ENCODE results near the gene BSPRY.

Gene BSPRY

GRCh38 chr9:113319054-113319453, 30.3 kb upstream of the BSPRY start:
- H3K36me3 ChIP-seq (ENCODE audit: insufficient read depth, low read length), result peaks cover 8% of the 10 kb centered on the region

GRCh38 chr9:113320051-113320450, 29.3 kb upstream of the BSPRY start:
- no peaks in the 10 kb centered on the region for H3K9me3 ChIP-seq (ENCODE audit: low read length)
- H3K27me3 ChIP-seq (ENCODE audit: insufficient read depth, low read length), result no peaks in the 10 kb centered on the region
- peaks cover 8% of the 10 kb centered on the region for H3K36me3 ChIP-seq (ENCODE audit: insufficient read depth, low read length)
- H2AFZ ChIP-seq (ENCODE audit: low read depth, low read length), result no peak overlapping the region
- H3K4me1 ChIP-seq (ENCODE audit: insufficient read depth, low read length), result peaks cover 15% of the 10 kb centered on the region
- H3K4me3 ChIP-seq (ENCODE audit: low read length), result no peak overlapping the region

More at GRCh38 chr9:113319054-113319453, 30.3 kb upstream of the BSPRY start:
- no peaks in the 10 kb centered on the region for H3K9me3 ChIP-seq (ENCODE audit: low read length)
- peaks cover 15% of the 10 kb centered on the region for H3K4me1 ChIP-seq (ENCODE audit: insufficient read depth, low read length)
- no peak overlapping the region for H2AFZ ChIP-seq (ENCODE audit: low read depth, low read length)
- H3K27me3 ChIP-seq (ENCODE audit: insufficient read depth, low read length), result no peaks in the 10 kb centered on the region
- no peak overlapping the region for H3K4me3 ChIP-seq (ENCODE audit: low read length)

- no peaks in the 10 kb centered on the region for H3K27me3 ChIP-seq (ENCODE audit: insufficient read depth, low read length)
- H3K9me3 ChIP-seq (ENCODE audit: low read length), result no peaks in the 10 kb centered on the region
- no peak overlapping the region for H2AFZ ChIP-seq (ENCODE audit: low read depth, low read length)
- no peak overlapping the region for H3K4me3 ChIP-seq (ENCODE audit: low read length)
- no peaks in the 10 kb centered on the region for H3K4me1 ChIP-seq (ENCODE audit: insufficient read depth, low read length)
- peaks cover 8% of the 10 kb centered on the region for H3K36me3 ChIP-seq (ENCODE audit: insufficient read depth, low read length)
Measured at GRCh38 chr9:113322671-113323070, 26.7 kb upstream of the BSPRY start.

GRCh38 chr9:113326230-113326629, 23.1 kb upstream of the BSPRY start:
- Histone ChIP-seq H3K36me3 (ENCODE audit: insufficient read depth, low read length) (no peaks in the 10 kb centered on the region), H3K4me3 (ENCODE audit: low read length) (no peak overlapping the region), H3K27me3 (ENCODE audit: insufficient read depth, low read length) (no peaks in the 10 kb centered on the region), H3K4me1 (ENCODE audit: insufficient read depth, low read length) (no peaks in the 10 kb centered on the region), H3K9me3 (ENCODE audit: low read length) (no peaks in the 10 kb centered on the region), H2AFZ (ENCODE audit: low read depth, low read length) (no peak overlapping the region)

- H3K4me1 ChIP-seq (ENCODE audit: insufficient read depth, low read length), result no peaks in the 10 kb centered on the region
- no peaks in the 10 kb centered on the region for H3K9me3 ChIP-seq (ENCODE audit: low read length)
- H3K36me3 ChIP-seq (ENCODE audit: insufficient read depth, low read length), result no peaks in the 10 kb centered on the region
- H2AFZ ChIP-seq (ENCODE audit: low read depth, low read length), result no peak overlapping the region
- H3K27me3 ChIP-seq (ENCODE audit: insufficient read depth, low read length), result no peaks in the 10 kb centered on the region
- H3K4me3 ChIP-seq (ENCODE audit: low read length), result no peak overlapping the region
Measured at GRCh38 chr9:113328045-113328782, 21.1 kb upstream of the BSPRY start.

- Histone ChIP-seq H3K9me3 (ENCODE audit: low read length) (no peaks in the 10 kb centered on the region), H3K36me3 (ENCODE audit: insufficient read depth, low read length) (no peaks in the 10 kb centered on the region), H3K4me3 (ENCODE audit: low read length) (no peak overlapping the region), H3K27me3 (ENCODE audit: insufficient read depth, low read length) (no peaks in the 10 kb centered on the region), H3K4me1 (ENCODE audit: insufficient read depth, low read length) (no peaks in the 10 kb centered on the region), H2AFZ (ENCODE audit: low read depth, low read length) (no peak overlapping the region)
Measured at GRCh38 chr9:113331780-113332179, 17.6 kb upstream of the BSPRY start.

- no peak overlapping the region for H2AFZ ChIP-seq (ENCODE audit: low read depth, low read length)
- no peaks in the 10 kb centered on the region for H3K36me3 ChIP-seq (ENCODE audit: insufficient read depth, low read length)
- H3K4me3 ChIP-seq (ENCODE audit: low read length), result no peak overlapping the region
- H3K9me3 ChIP-seq (ENCODE audit: low read length), result no peaks in the 10 kb centered on the region
- H3K27me3 ChIP-seq (ENCODE audit: insufficient read depth, low read length), result no peaks in the 10 kb centered on the region
- H3K4me1 ChIP-seq (ENCODE audit: insufficient read depth, low read length), result peaks cover 8% of the 10 kb centered on the region
Measured at GRCh38 chr9:113337714-113338113, 11.6 kb upstream of the BSPRY start.

GRCh38 chr9:113340011-113340699, 9.2 kb upstream of the BSPRY start, which contains the start of gene WDR31:
Gene WDR31 (minus strand): TSS chr9:113340275. CDS start chr9:113332022, 8,253 bp downstream.
- Histone ChIP-seq H3K4me3 (ENCODE audit: low read length) (peak within 1 kb of the TSS; percentile 71), H3K36me3 (ENCODE audit: insufficient read depth, low read length) (no peaks in the 10 kb centered on the region), H3K4me1 (ENCODE audit: insufficient read depth, low read length) (peaks cover 8% of the 10 kb centered on the region), H3K27me3 (ENCODE audit: insufficient read depth, low read length) (peaks cover 2% of the 10 kb centered on the region), H3K9me3 (ENCODE audit: low read length) (no peaks in the 10 kb centered on the region), H2AFZ (ENCODE audit: low read depth, low read length) (peak within 1 kb of the TSS; percentile 100)

- no peak overlapping the region for H3K4me3 ChIP-seq (ENCODE audit: low read length)
- H2AFZ ChIP-seq (ENCODE audit: low read depth, low read length), result no peak overlapping the region
- H3K27me3 ChIP-seq (ENCODE audit: insufficient read depth, low read length), result peaks cover 12% of the 10 kb centered on the region
- no peaks in the 10 kb centered on the region for H3K36me3 ChIP-seq (ENCODE audit: insufficient read depth, low read length)
- H3K4me1 ChIP-seq (ENCODE audit: insufficient read depth, low read length), result peaks cover 8% of the 10 kb centered on the region
- H3K9me3 ChIP-seq (ENCODE audit: low read length), result no peaks in the 10 kb centered on the region
Measured at GRCh38 chr9:113341712-113342410, 7.5 kb upstream of the BSPRY start.

- Histone ChIP-seq H3K9me3 (ENCODE audit: low read length) (no peaks in the 10 kb centered on the region), H2AFZ (ENCODE audit: low read depth, low read length) (no peak overlapping the region), H3K4me1 (ENCODE audit: insufficient read depth, low read length) (peaks cover 8% of the 10 kb centered on the region), H3K4me3 (ENCODE audit: low read length) (no peak overlapping the region), H3K36me3 (ENCODE audit: insufficient read depth, low read length) (no peaks in the 10 kb centered on the region), H3K27me3 (ENCODE audit: insufficient read depth, low read length) (peaks cover 28% of the 10 kb centered on the region)
Measured at GRCh38 chr9:113343732-113344231, 5.6 kb upstream of the BSPRY start.

- H2AFZ ChIP-seq (ENCODE audit: low read depth, low read length), result no peak overlapping the region
- no peak overlapping the region for H3K4me3 ChIP-seq (ENCODE audit: low read length)
- no peaks in the 10 kb centered on the region for H3K9me3 ChIP-seq (ENCODE audit: low read length)
- peaks cover 41% of the 10 kb centered on the region for H3K27me3 ChIP-seq (ENCODE audit: insufficient read depth, low read length)
- H3K4me1 ChIP-seq (ENCODE audit: insufficient read depth, low read length), result peaks cover 2% of the 10 kb centered on the region
- no peaks in the 10 kb centered on the region for H3K36me3 ChIP-seq (ENCODE audit: insufficient read depth, low read length)
Measured at GRCh38 chr9:113345190-113345589, 4.2 kb upstream of the BSPRY start.

GRCh38 chr9:113345671-113346070, 3.7 kb upstream of the BSPRY start:
- Histone ChIP-seq H2AFZ (ENCODE audit: low read depth, low read length) (no peak overlapping the region), H3K27me3 (ENCODE audit: insufficient read depth, low read length) (peaks cover 46% of the 10 kb centered on the region), H3K4me3 (ENCODE audit: low read length) (no peak overlapping the region), H3K9me3 (ENCODE audit: low read length) (no peaks in the 10 kb centered on the region), H3K36me3 (ENCODE audit: insufficient read depth, low read length) (no peaks in the 10 kb centered on the region), H3K4me1 (ENCODE audit: insufficient read depth, low read length) (peaks cover 2% of the 10 kb centered on the region)

- no peaks in the 10 kb centered on the region for H3K36me3 ChIP-seq (ENCODE audit: insufficient read depth, low read length)
- H2AFZ ChIP-seq (ENCODE audit: low read depth, low read length), result no peak overlapping the region
- no peak overlapping the region for H3K4me3 ChIP-seq (ENCODE audit: low read length)
- H3K4me1 ChIP-seq (ENCODE audit: insufficient read depth, low read length), result peaks cover 2% of the 10 kb centered on the region
- H3K9me3 ChIP-seq (ENCODE audit: low read length), result no peaks in the 10 kb centered on the region
- H3K27me3 ChIP-seq (ENCODE audit: insufficient read depth, low read length), result peaks cover 68% of the 10 kb centered on the region
Measured at GRCh38 chr9:113348437-113348836, 904 bp upstream of the BSPRY start.

Data from neuron (in vitro differentiated cells).